Memory B cell (primary cell): Measurements from ENCODE around the gene PLAC9.

Experiments used
- ATAC-seq: fragments of 150-1000 bp; cut with Tn5 transposase; 2 replicates; pipeline ENCODE4 v1.10.0; 2021; ENCODE audit warnings: low read depth, mild to moderate bottlenecking, moderate library complexity
- DNase-seq, 2 donors: peaks; one replicate each; pipeline ENCODE4 v3.0.0; 2022; ENCODE audit warnings: low spot score in 2 of 2
- H3K27ac Mint-ChIP-seq: one replicate; pipeline ENCODE4 v1.8.0; 2022; ENCODE audit warnings: mild to moderate bottlenecking, moderate library complexity, mixed read lengths
- H3K27me3 Mint-ChIP-seq: one replicate; pipeline ENCODE4 v1.8.0; 2022; ENCODE audit warnings: mixed read lengths
- H3K36me3 Mint-ChIP-seq: one replicate; pipeline ENCODE4 v1.8.0; 2022; ENCODE audit warnings: mild to moderate bottlenecking, mixed read lengths
- H3K4me1 Mint-ChIP-seq: one replicate; pipeline ENCODE4 v1.8.0; 2022; ENCODE audit warnings: mixed read lengths
- H3K4me3 Mint-ChIP-seq: one replicate; pipeline ENCODE4 v1.8.0; 2022; ENCODE audit warnings: mild to moderate bottlenecking, moderate library complexity, mixed read lengths
- H3K9me3 Mint-ChIP-seq: one replicate; pipeline ENCODE4 v1.8.0; 2022; ENCODE audit warnings: mixed read lengths

The PLAC9 gene

GRCh38 chr10:80191589-80192270, 59.2 kb downstream of the PLAC9 start:
- Mint-ChIP-seq H3K9me3 (peaks cover 5% of the 10 kb centered on the region), H3K4me3 (peak overlapping the region; percentile 67), H3K36me3 (peaks cover 20% of the 10 kb centered on the region), H3K4me1 (peaks cover 62% of the 10 kb centered on the region), H3K27ac (peak overlapping the region; percentile 93), H3K27me3 (no peaks in the 10 kb centered on the region)
- DNase-seq (no peak), ATAC-seq (no peak)

GRCh38 chr10:80192553-80192952, 60.0 kb downstream of the PLAC9 start:
- Mint-ChIP-seq H3K4me1 (peaks cover 63% of the 10 kb centered on the region), H3K27me3 (no peaks in the 10 kb centered on the region), H3K9me3 (peaks cover 5% of the 10 kb centered on the region), H3K4me3 (no peak overlapping the region), H3K27ac (peak overlapping the region; percentile 93), H3K36me3 (peaks cover 17% of the 10 kb centered on the region)
- ATAC-seq (no peak), DNase-seq (no peak)

GRCh38 chr10:80194373-80195045, 62.0 kb downstream of the PLAC9 start:
- H3K27me3 Mint-ChIP-seq = no peaks in the 10 kb centered on the region
- ATAC-seq (no peak), DNase-seq (no peak)
- H3K9me3 Mint-ChIP-seq = peaks cover 5% of the 10 kb centered on the region
- peaks cover 58% of the 10 kb centered on the region for H3K4me1 Mint-ChIP-seq
- H3K27ac Mint-ChIP-seq = no peak overlapping the region
- peaks cover 20% of the 10 kb centered on the region for H3K36me3 Mint-ChIP-seq
- no peak overlapping the region for H3K4me3 Mint-ChIP-seq
